Uterus (tissue), 2 donors: Measurements from ENCODE around the gene IL1RAPL2.

Experiments used
- CTCF ChIP-seq, 4 experiments: fragments of 200-600 bp in 2 of 4; fragments of 450-650 bp in 2 of 4; sonication (generic) in 2 of 4; IDR thresholded peaks; one replicate each; pipeline ENCODE4 v1.5.1; 2016 to 2019; ENCODE audit warnings: antibody characterized with exemption in 4 of 4, mild to moderate bottlenecking in 2 of 4, moderate library complexity in 1 of 4
- POLR2A ChIP-seq, 2 donors: fragments of 450-650 bp; IDR thresholded peaks; one replicate each; pipeline ENCODE4 v1.6.1; 2016; ENCODE audit warnings: antibody characterized with exemption in 2 of 2, mild to moderate bottlenecking in 1 of 2, moderate library complexity in 1 of 2

- no peak for TF ChIP-seq CTCF (IDR thresholded peaks at IDR 0.05)
- no peak for TF ChIP-seq POLR2A (IDR thresholded peaks at IDR 0.05)
Observed at GRCh38 chrX:104660092-104660491, 94.1 kb downstream of the IL1RAPL2 start.
